ENCODE measurements around the gene SLC18A3.

DNA sequence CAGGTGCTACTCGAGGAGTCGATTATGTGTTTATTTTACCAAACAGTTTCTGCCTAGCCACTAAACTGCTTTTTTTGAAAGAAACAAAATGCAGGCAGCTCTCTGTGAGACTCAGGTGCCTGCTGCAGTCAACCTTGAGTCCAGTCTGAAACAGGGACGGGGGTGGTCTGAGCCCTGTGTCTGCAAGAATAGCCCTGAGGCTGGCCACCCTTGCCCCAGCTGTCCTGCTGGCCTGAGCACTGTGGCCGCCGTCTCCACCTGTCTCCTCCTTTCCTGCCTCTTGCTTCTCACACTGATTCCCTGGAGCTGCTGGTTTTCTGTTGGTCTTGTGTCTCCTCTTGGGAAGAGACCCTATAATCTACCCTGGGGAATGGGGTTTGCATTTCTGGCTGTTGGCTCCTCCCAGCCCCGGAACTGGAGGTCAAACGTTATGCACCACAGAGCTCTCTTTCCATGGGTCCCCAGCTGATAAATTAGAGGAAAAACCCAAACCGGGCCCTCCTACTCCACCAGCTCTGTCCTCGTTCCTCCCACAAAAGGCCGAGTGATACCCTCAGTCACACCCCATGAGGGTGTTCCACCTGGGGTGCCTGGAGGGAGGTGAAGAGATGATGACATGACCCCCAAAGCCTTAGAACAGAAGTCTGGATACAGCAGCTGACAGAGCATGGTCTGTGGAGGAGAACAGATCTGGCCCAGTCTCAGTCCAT is 15.0 kb upstream of the SLC18A3 start:
- TF ChIP-seq, protein P1, sequence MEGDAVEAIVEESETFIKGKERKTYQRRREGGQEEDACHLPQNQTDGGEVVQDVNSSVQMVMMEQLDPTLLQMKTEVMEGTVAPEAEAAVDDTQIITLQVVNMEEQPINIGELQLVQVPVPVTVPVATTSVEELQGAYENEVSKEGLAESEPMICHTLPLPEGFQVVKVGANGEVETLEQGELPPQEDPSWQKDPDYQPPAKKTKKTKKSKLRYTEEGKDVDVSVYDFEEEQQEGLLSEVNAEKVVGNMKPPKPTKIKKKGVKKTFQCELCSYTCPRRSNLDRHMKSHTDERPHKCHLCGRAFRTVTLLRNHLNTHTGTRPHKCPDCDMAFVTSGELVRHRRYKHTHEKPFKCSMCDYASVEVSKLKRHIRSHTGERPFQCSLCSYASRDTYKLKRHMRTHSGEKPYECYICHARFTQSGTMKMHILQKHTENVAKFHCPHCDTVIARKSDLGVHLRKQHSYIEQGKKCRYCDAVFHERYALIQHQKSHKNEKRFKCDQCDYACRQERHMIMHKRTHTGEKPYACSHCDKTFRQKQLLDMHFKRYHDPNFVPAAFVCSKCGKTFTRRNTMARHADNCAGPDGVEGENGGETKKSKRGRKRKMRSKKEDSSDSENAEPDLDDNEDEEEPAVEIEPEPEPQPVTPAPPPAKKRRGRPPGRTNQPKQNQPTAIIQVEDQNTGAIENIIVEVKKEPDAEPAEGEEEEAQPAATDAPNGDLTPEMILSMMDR (IDR thresholded peaks at IDR 0.05) = no peak
- TF ChIP-seq POLR2A (IDR thresholded peaks at IDR 0.05) (no peak), POLR2AphosphoS5 (IDR thresholded peaks at IDR 0.05) (no peak)

Measured in suprapubic skin (tissue), 4 donors.